HCT116 (cell line): ENCODE measurements around the gene SLC34A3. TPM values are rescaled to one million over a fixed set of nuclear protein-coding genes. Genes with fewer than 3 reads are reported as not detected.

Source experiments
- ATAC-seq: fragments of 200-7000 bp; cut with Tn5 transposase; 2 replicates; pipeline ENCODE4 v1.9.1; 2020; ENCODE audit warnings: mild to moderate bottlenecking, moderate library complexity
- BruUV-seq: library from RNA; stranded (reverse); fragments of 400-500 nt; replicated peaks from 2 replicates; lab custom pipeline; 2021; lab: Mats Ljungman, UMichigan
- CTCF ChIA-PET: fragments of 300-600 bp; sonication (Branson Sonifier 250); formaldehyde crosslinking; loops from one replicate; lab custom pipeline; 2021; ENCODE audit warnings: antibody characterized with exemption; lab: Charles Lee
- POLR2A ChIA-PET: fragments of 300-600, 350-600 bp; sonication (Branson Sonifier 250); formaldehyde crosslinking; loops from one replicate; lab custom pipeline; 2021; ENCODE audit warnings: antibody characterized with exemption; lab: Charles Lee
- RAD21 ChIA-PET, 2 experiments: fragments of 300-600 bp; sonication (Branson Sonifier 250); formaldehyde crosslinking; loops; one replicate each; lab custom pipeline; 2023; ENCODE audit warnings: low total read pairs in 2 of 2; ENCODE audit not compliant: uncharacterized antibody in 2 of 2, unreplicated experiment in 2 of 2, low non-redundant PET in 1 of 2; lab: Charles Lee
- DNase-seq: peaks from one replicate; pipeline ENCODE4 v3.0.0-alpha.2; 2010; ENCODE audit warnings: low read depth, low spot score
- H2AFZ ChIP-seq: fragments of 200-600 bp; shearing (Covaris generic), sonication (generic); 2 replicates; pipeline ENCODE4 v1.6.1; 2017; ENCODE audit warnings: low read depth, mixed run types, mixed read lengths, antibody characterized with exemption, low read length; ENCODE audit not compliant: poor library complexity, severe bottlenecking
- H3K27ac ChIP-seq: 2 replicates; pipeline ENCODE4 v1.5.1; 2012; ENCODE audit warnings: low read depth, low read length
- H3K27me3 ChIP-seq: fragments of 200-600 bp; sonication (generic); 2 replicates; pipeline ENCODE4 v1.6.1; 2016; ENCODE audit warnings: mixed run types, low read length, mixed read lengths; ENCODE audit not compliant: insufficient read depth
- H3K36me3 ChIP-seq, 2 experiments: fragments of 200-500 bp in 1 of 2; fragments of 200-600 bp in 1 of 2; sonication (Bioruptor generic) in 1 of 2; sonication (generic) in 1 of 2; 2 replicates each; pipeline versions ENCODE4 v1.5.1 to v1.6.1; 2014 to 2016; ENCODE audit warnings: low read length in 2 of 2, inconsistent platforms in 1 of 2, mixed read lengths in 1 of 2, mixed run types in 1 of 2; ENCODE audit not compliant: insufficient read depth in 2 of 2, control insufficient read depth in 1 of 2
- H3K4me1 ChIP-seq, 2 experiments: fragments of 200-600 bp in 1 of 2; sonication (generic) in 1 of 2; 2 replicates each; pipeline versions ENCODE4 v1.5.1 to v1.6.1; 2012 to 2017; ENCODE audit warnings: low read length in 2 of 2, inconsistent platforms in 1 of 2, mild to moderate bottlenecking in 1 of 2, mixed read lengths in 1 of 2, mixed run types in 1 of 2, moderate library complexity in 1 of 2; ENCODE audit not compliant: insufficient read depth in 2 of 2, control insufficient read depth in 1 of 2
- H3K4me2 ChIP-seq: fragments of 200-600 bp; sonication (generic); 2 replicates; pipeline ENCODE4 v1.6.1; 2017; ENCODE audit warnings: mixed run types, low read length, mixed read lengths
- H3K4me3 ChIP-seq, 2 experiments: fragments of 200-600 bp in 1 of 2; sonication (generic) in 1 of 2; replicated peaks in 1 of 2; 2 replicates each; pipeline ENCODE4 v1.5.1; 2011 to 2016; ENCODE audit warnings: low read length in 2 of 2, control low read depth in 1 of 2, low read depth in 1 of 2, mild to moderate bottlenecking in 1 of 2, mixed read lengths in 1 of 2, mixed run types in 1 of 2
- H3K79me2 ChIP-seq: fragments of 200-600 bp; sonication (generic); 2 replicates; pipeline ENCODE4 v1.6.1; 2017; ENCODE audit warnings: mild to moderate bottlenecking, mixed run types, low read length, moderate library complexity, mixed read lengths; ENCODE audit not compliant: insufficient read depth
- H3K9ac ChIP-seq: fragments of 200-600 bp; sonication (generic); 2 replicates; pipeline ENCODE4 v1.6.1; 2016; ENCODE audit warnings: low read length, mixed read lengths
- H3K9me2 ChIP-seq: fragments of 200-600 bp; sonication (generic), shearing (Covaris generic); 2 replicates; pipeline ENCODE4 v1.6.1; 2017; ENCODE audit warnings: mixed run types, mild to moderate bottlenecking, moderate library complexity; ENCODE audit not compliant: insufficient read depth
- H3K9me3 ChIP-seq, 2 experiments: fragments of 200-500 bp in 1 of 2; fragments of 200-600 bp in 1 of 2; sonication (Bioruptor generic) in 1 of 2; sonication (generic) in 1 of 2; 2 replicates each; pipeline ENCODE4 v1.6.1; 2014 to 2017; ENCODE audit warnings: low read length in 2 of 2, mixed read lengths in 2 of 2, inconsistent platforms in 1 of 2, low read depth in 1 of 2, mild to moderate bottlenecking in 1 of 2, mixed run types in 1 of 2, moderate library complexity in 1 of 2; ENCODE audit not compliant: control insufficient read depth in 1 of 2, insufficient read depth in 1 of 2
- H4K20me1 ChIP-seq: fragments of 200-600 bp; sonication (generic), shearing (Covaris generic); 2 replicates; pipeline ENCODE4 v1.6.1; 2017; ENCODE audit warnings: mixed run types, mild to moderate bottlenecking, moderate library complexity; ENCODE audit not compliant: insufficient read depth
- CBX3 ChIP-seq: IDR thresholded peaks from 2 replicates; pipeline ENCODE4 v1.6.1; 2012; ENCODE audit warnings: low read depth
- CEBPB ChIP-seq: IDR thresholded peaks from 2 replicates; pipeline ENCODE4 v1.6.1; 2012; ENCODE audit warnings: low read depth
- CTCF ChIP-seq, 3 experiments: fragments of 200-600 bp in 1 of 3; sonication (generic) in 1 of 3; IDR thresholded peaks in 2 of 3; conservative IDR thresholded peaks in 1 of 3; 2 replicates each; pipeline ENCODE4 v1.5.1; 2012 to 2017; ENCODE audit warnings: low read depth in 2 of 3, low read length in 2 of 3, antibody characterized with exemption in 1 of 3, borderline replicate concordance in 1 of 3, control low read depth in 1 of 3, mild to moderate bottlenecking in 1 of 3, mixed read lengths in 1 of 3, mixed run types in 1 of 3, moderate library complexity in 1 of 3; ENCODE audit not compliant: insufficient read depth in 1 of 3
- EGR1 ChIP-seq: IDR thresholded peaks from 2 replicates; pipeline ENCODE4 v1.6.1; 2012; ENCODE audit warnings: low read depth
- ELF1 ChIP-seq: IDR thresholded peaks from 2 replicates; pipeline ENCODE4 v1.6.1; 2012; ENCODE audit warnings: low read depth, borderline replicate concordance
- EZH2 ChIP-seq: fragments of 200-600 bp; sonication (generic); IDR thresholded peaks from 2 replicates; pipeline ENCODE4 v1.6.1; 2017; ENCODE audit warnings: antibody characterized with exemption, mixed run types
- EZH2phosphoT487 ChIP-seq: fragments of 200-600 bp; IDR thresholded peaks from 2 replicates; pipeline ENCODE4 v1.6.1; 2018; ENCODE audit warnings: antibody characterized with exemption, borderline replicate concordance
- JUND ChIP-seq: IDR thresholded peaks from 2 replicates; pipeline ENCODE4 v1.6.1; 2012
- MAX ChIP-seq: IDR thresholded peaks from 2 replicates; pipeline ENCODE4 v1.6.1; 2012
- POLR2A ChIP-seq: IDR thresholded peaks from 2 replicates; pipeline ENCODE4 v1.7.0; 2011; ENCODE audit warnings: borderline replicate concordance; ENCODE audit not compliant: insufficient read depth, insufficient read length; ENCODE audit errors: extremely low read depth
- POLR2AphosphoS5 ChIP-seq: IDR thresholded peaks from 2 replicates; pipeline ENCODE4 v1.6.1; 2011; ENCODE audit warnings: mild to moderate bottlenecking, low read depth, low read length, moderate library complexity
- RAD21 ChIP-seq: IDR thresholded peaks from 2 replicates; pipeline ENCODE4 v1.6.1; 2012; ENCODE audit warnings: low read depth, mild to moderate bottlenecking
- REST ChIP-seq: IDR thresholded peaks from 2 replicates; pipeline ENCODE4 v1.6.1; 2012; ENCODE audit warnings: low read depth
- SIN3A ChIP-seq: IDR thresholded peaks from 2 replicates; pipeline ENCODE4 v1.6.1; 2012; ENCODE audit warnings: low read depth
- TCF7L2 ChIP-seq: IDR thresholded peaks from 2 replicates; pipeline ENCODE4 v1.7.0; 2011; ENCODE audit warnings: borderline replicate concordance, inconsistent platforms; ENCODE audit not compliant: insufficient read depth, insufficient read length; ENCODE audit errors: extremely low read depth
- YY1 ChIP-seq: IDR thresholded peaks from 2 replicates; pipeline ENCODE4 v1.6.1; 2011; ENCODE audit warnings: low read length, low read depth, moderate library complexity, mild to moderate bottlenecking; ENCODE audit not compliant: insufficient replicate concordance; ENCODE audit errors: extremely low read depth
- ZBTB33 ChIP-seq: IDR thresholded peaks from 2 replicates; pipeline ENCODE4 v1.6.1; 2011; ENCODE audit warnings: mild to moderate bottlenecking, low read length, moderate library complexity; ENCODE audit not compliant: insufficient replicate concordance; ENCODE audit errors: extremely low read depth
- ZFX ChIP-seq: fragments of 450-650 bp; IDR thresholded peaks from 2 replicates; pipeline ENCODE4 v1.6.1; 2017
- ZNF274 ChIP-seq: fragments of 200-500 bp; sonication (Bioruptor generic); IDR thresholded peaks from 2 replicates; pipeline ENCODE4 v1.6.1; 2014; ENCODE audit warnings: mild to moderate bottlenecking, low read depth, low read length, inconsistent platforms
- intact Hi-C: fragments of 100-400 bp; cut with micrococcal nuclease; formaldehyde crosslinking; loops from 2 replicates; pipeline ENCODE4 v1.10.0; 2022
- total RNA-seq: library from RNA; stranded (reverse); gene quantifications from one replicate; pipeline ENCODE4 v1.2.1, GENCODE V29; 2021; ENCODE audit not compliant: unreplicated experiment

The SLC34A3 gene
- total RNA-seq, 1 experiment from 2014 or later, result 0.15 TPM

GRCh38 chr9:137280474-137281344 is 50.0 kb downstream of the SLC34A3 start:
- no peak overlapping the region; the same call in 1 of the 2 replicates for H3K27ac ChIP-seq
- ChIA-PET POLR2A (no interaction called here), RAD21 (no interaction called here), CTCF (no interaction called here)
- no peak overlapping the region for H3K9ac ChIP-seq
- H3K27me3 ChIP-seq, result no peaks in the 10 kb centered on the region
- ATAC-seq, result no peak
- H4K20me1 ChIP-seq, result no peaks in the 10 kb centered on the region
- peaks cover 34% of the 10 kb centered on the region for H3K79me2 ChIP-seq
- no peak for DNase-seq
- H3K4me3 ChIP-seq, result no peak overlapping the region
- BruUV-seq, result no TSS peak
- no peak overlapping the region for H3K4me2 ChIP-seq
- H3K36me3 ChIP-seq, result peaks cover 0 to 13% of the 10 kb centered on the region in 2 experiments; a peak in 3 of 4 replicates
- TF ChIP-seq JUND, result no peak
- TF ChIP-seq CEBPB, result no peak
- no peak for TF ChIP-seq ELF1
- no peak for TF ChIP-seq RAD21
- no peak for TF ChIP-seq SIN3A
- TF ChIP-seq POLR2A, result no peak
- no peak for TF ChIP-seq EGR1
- TF ChIP-seq CBX3, result no peak
- TF ChIP-seq CTCF (IDR thresholded peaks at IDR 0.05 in 2 of 3, conservative IDR thresholded peaks at IDR 0.05 in 1 of 3; ENCODE audit: borderline replicate concordance in 1 of 3, insufficient read depth in 1 of 3, low read depth in 2 of 3, low read length in 2 of 3), result no peak
- TF ChIP-seq ZBTB33, result no peak
- TF ChIP-seq EZH2phosphoT487, result no peak
- no peak for TF ChIP-seq ZFX
- no peak for TF ChIP-seq TCF7L2
- TF ChIP-seq REST, result no peak
- no peak for TF ChIP-seq POLR2AphosphoS5
- no peak for TF ChIP-seq YY1
- no peak for TF ChIP-seq EZH2
- no peak for TF ChIP-seq MAX
- no peak for TF ChIP-seq ZNF274
- peaks cover 14 to 25% of the 10 kb centered on the region in 2 experiments for H3K4me1 ChIP-seq
- no peaks in the 10 kb centered on the region for H3K9me2 ChIP-seq
- no peak overlapping the region for H2AFZ ChIP-seq
- intact Hi-C loops, result loop anchor here (10.0 kb wide), 1 partner anchor 244 kb away; no protein-coding TSS in a partner anchor
- no peaks in the 10 kb centered on the region for H3K9me3 ChIP-seq
